NCI-H748 (cell line): ENCODE measurements around the gene MGAM2.

ENCODE experiments used
- DNase-seq: peaks from one replicate; lab custom pipeline; 2025; ENCODE audit not compliant: unreplicated experiment; lab: John Stamatoyannopoulos, UW

Gene MGAM2

DNA sequence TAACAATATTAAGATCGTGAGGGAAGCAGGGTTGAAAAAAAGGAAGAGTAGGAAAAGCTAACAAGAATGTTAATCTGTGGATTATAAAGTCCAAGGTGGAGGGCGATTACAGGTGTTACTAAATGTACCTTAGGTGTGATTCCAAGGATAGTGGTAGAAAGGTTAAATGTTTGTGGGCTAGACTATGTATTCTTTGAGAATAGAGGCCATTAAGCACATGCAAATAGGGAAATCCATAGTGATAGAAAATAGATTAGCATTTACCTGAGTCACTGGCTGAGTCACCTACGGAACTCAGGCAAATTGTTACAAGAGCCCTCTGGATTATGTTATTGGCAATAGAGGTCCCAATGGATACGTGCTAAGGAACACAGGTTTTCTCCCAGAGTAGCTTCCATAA, 9.0 kb downstream of the MGAM2 start:
- DNase-seq = no peak

GRCh38 chr7:142123184-142123583, 11.7 kb downstream of the MGAM2 start:
- DNase-seq = no peak

GRCh38 chr7:142125256-142125955, 13.9 kb downstream of the MGAM2 start:
- no peak for DNase-seq

GRCh38 chr7:142130267-142130666, 18.7 kb downstream of the MGAM2 start:
- DNase-seq = no peak

- DNase-seq = peak; percentile 12
These were observed 20.1 kb downstream of the MGAM2 start for GRCh38 chr7:142131439-142132185.

DNA sequence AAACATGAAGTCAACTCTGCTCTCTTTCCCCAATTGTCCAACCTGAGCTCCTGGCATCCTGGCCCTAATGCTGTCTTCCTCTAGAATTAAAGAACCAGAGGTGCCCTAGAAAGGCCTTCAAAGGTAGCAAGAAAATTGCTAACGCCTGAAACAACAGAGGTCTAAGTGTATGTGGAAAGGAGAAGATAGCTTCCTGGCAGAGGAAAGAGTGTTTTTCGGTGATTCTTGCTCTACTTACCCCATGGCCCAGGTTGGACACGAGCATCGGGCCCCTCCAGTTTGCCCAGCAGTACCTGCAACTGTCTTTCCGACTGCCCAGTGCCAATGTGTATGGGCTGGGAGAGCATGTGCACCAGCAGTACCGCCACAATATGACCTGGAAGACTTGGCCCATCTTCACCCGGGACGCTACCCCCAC, 22.2 kb downstream of the MGAM2 start:
- no peak for DNase-seq

DNA sequence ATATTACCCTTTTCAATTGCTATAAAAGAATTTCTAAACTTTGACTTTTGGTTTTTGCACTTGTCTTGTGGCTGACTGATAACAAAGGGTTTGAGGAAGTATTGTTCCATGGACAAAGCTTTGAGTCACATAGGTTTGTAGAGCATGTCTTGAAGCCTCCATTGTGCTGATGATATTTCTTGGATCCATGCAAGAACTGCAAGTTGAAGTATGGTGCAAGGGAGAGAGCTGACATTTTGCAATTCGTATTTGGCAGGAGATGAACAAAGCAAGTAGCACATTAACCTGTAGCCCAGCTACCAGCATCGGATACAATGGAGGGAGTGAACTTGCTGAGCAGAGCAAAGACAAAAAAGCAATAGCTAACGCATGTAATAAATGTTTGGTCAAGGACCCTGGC, 23.4 kb downstream of the MGAM2 start:
- peak; percentile 46 for DNase-seq

GRCh38 chr7:142138996-142139395, 27.5 kb downstream of the MGAM2 start:
- DNase-seq = no peak

- DNase-seq = no peak
These were observed 28.3 kb downstream of the MGAM2 start for GRCh38 chr7:142139597-142140400.

GRCh38 chr7:142140401-142140959, 29.0 kb downstream of the MGAM2 start:
- DNase-seq = no peak

- no peak for DNase-seq
These were observed 31.2 kb downstream of the MGAM2 start for GRCh38 chr7:142142702-142143101.

DNA sequence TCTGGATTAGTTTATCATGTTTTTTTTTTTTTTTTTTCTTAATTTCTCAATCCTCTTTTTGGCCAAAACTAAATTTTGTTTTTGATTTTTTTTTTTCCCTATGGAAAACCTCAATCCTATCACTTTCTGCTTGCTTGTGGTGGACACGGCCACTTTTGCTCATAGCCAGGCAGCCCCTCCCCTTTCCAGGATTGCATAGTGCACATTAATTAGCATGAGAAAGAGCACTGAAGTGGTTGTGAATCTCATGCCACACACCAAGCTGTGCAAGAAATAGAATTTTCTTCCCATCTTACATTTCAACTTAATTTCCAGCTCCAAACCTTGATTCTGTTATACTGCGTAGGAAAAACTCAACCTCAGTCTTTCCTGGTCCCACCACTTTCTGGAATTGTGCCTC, 34.6 kb downstream of the MGAM2 start:
- no peak for DNase-seq

- no peak for DNase-seq
These were observed 38.8 kb downstream of the MGAM2 start for GRCh38 chr7:142150356-142150755.

DNA sequence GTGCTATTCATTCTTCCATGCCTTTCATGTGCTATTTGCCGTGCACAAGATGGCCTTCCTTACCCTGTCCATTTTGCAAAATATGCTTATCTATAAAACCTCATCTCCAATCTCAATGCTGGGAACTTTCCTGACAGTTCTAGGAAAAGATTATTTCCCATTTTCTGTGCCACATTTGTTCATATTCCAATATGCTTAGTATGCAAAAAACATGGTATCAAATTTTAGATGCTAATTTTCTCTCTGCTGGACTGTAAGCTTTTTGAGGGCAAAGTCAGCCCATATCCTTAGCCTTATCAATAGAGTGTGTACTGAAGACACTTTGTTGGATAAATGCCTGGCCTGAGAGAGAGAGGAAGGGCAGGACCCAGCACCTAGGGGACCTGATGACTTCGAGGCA, 39.4 kb downstream of the MGAM2 start:
- DNase-seq = no peak

DNA sequence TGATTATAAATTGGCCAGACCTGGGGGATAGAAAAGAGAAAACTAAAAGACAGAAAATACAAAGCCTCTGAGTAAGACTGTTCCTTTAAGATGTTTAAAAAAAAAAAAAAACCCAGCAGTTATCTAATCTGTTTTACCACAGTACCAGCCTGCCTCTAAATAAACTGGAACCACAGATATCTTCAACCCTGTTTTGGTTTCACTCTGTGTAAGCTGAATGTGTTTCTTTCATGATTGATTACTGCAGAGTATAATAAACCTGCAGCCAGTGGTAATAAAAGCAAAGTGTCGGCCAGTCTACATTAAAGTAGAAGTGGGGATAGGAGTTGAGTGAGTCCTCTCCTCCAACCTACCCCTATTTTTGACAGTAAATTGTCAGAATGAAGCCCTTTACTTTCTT, 40.6 kb downstream of the MGAM2 start:
- no peak for DNase-seq

DNA sequence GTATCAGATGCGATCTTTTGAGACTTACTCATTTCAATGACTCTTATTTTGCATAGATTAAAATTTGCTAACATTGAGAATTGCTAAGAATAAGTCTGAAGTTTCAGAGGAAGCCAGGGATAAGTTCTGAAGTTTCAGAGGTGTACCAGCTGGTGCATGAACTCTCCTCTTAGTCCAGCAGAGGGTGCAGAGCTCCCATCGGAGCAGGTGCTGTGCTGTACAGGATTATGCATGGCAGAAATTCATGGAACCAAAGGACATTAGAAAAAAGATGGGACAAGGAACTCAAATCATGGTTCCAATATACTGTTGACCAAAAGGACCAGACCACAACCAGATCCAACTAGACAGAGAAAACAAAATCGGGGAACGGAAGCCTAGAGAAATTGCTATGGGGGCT, 41.9 kb downstream of the MGAM2 start:
- DNase-seq = peak; percentile 67

DNA sequence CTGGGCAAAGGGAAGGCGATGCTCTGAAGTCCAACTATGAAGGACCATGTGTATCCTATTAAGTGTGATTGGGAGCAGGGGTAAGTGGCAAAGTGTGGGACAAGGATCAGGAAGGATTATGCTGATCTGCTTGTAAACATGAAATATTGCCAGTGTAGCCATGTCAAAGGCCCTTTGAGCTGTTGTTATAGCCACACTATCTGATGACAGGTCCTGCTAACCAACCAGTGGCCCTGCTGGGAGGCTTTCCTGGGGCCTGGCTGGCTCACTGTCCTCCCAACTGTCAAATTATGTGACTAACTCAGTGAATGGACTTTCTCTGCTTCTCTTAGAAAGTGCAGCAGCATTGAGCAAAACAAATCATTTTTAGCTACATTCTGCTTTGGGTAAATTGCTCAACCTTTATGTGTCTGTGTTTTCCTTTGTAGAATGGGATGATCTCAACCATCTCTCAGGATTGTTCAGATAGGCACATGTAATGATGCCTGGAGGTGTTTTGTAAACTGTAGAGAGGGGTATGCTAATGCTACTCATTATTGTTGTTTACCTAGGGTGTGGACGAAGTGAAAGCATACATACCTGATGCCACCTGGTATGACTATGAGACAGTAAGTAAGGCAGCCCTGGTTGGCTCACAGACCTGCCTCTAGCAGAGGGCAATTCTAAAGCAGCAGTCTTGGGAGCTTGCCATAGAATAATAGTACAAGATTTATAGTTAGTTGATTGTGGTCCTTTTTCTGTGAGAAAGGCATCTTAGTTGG, 47.4 kb downstream of the MGAM2 start:
- DNase-seq = peak; percentile 98

DNA sequence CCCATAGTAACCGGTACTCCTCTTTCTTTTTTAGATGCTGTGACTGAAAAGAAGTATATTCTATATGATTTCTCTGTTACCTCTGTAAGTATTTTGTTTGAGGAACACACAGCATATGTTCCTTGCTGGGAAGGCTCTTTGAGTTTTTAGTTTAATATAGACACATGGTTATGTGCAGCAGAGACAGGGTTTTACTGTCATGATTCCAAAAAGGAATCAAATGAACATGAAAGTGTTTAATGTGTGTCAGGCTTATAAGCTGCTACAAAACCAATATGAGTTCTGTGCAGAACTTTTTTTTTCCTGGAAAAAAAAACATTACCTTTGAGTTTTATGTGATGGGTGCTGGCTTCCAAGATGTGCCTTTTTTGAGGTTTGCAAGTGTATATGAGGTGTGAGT, 50.4 kb downstream of the MGAM2 start:
- DNase-seq = no peak

DNA sequence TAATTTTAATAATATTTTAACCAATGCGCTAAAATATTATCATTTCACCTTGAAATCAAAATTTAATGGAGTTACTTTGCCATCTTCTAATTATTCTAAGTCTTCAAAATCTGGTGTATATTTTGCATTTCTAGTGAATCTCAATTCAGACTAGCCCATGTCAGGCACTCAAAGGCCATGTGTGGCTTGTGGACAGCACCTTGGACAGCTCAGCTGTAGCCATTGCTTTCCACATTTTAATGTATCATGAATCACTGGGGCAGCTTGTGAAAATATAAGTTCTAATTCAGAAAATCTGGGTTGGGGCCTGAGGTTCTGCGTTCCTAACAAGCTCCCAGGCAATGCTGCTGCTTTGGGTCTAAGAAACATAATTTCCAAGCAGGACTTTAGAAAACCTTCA, 57.2 kb downstream of the MGAM2 start:
- DNase-seq = no peak

GRCh38 chr7:142172932-142173331, 61.4 kb downstream of the MGAM2 start:
- no peak for DNase-seq

- no peak for DNase-seq
These were observed 62.9 kb downstream of the MGAM2 start for GRCh38 chr7:142174441-142174840.
